ENCODE results near the gene SPATS2. TPM values are rescaled to one million over a fixed set of nuclear protein-coding genes. Genes with fewer than 3 reads are reported as not detected.

The SPATS2 gene
- total and polyA plus RNA-seq, 4 donors = 21.8 to 44.6 (median 38.1) TPM

DNA sequence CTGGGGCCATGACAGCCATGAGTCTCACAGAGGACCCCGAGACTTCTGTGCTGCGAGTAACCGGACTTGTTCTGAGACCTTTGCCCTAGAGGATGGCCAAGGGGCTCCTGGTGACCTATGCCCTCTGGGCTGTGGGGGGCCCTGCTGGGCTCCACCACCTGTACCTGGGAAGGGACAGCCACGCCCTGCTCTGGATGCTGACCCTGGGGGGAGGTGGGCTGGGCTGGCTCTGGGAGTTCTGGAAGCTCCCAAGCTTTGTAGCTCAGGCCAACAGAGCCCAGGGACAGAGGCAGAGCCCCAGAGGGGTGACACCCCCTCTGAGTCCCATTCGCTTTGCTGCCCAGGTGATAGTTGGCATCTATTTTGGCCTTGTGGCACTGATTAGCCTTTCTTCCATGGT lies 18.5 kb upstream of the SPATS2 start:
- peaks cover 42% of the 10 kb centered on the region for H3K4me1 ChIP-seq (ENCODE audit: control insufficient read depth, insufficient read depth, low read length)
- WGBS (ENCODE audit: insufficient coverage) = 91% methylated on average over 5 of the region's 5 CpGs
- no peak overlapping the region for H3K4me3 ChIP-seq (ENCODE audit: low read depth, low read length)
- H3K27me3 ChIP-seq (ENCODE audit: control insufficient read depth, insufficient read depth, low read length) = peaks cover 55% of the 10 kb centered on the region
- no peak overlapping the region for H3K27ac ChIP-seq (ENCODE audit: low read depth, low read length)
- DNase-seq (ENCODE audit: low read depth in 4 of 6, low spot score in 6 of 6) = no peak
- H3K36me3 ChIP-seq (ENCODE audit: control insufficient read depth, insufficient read depth, low read length) = no peaks in the 10 kb centered on the region
- H3K9me3 ChIP-seq (ENCODE audit: control insufficient read depth, insufficient read depth, low read length) = no peaks in the 10 kb centered on the region

DNA sequence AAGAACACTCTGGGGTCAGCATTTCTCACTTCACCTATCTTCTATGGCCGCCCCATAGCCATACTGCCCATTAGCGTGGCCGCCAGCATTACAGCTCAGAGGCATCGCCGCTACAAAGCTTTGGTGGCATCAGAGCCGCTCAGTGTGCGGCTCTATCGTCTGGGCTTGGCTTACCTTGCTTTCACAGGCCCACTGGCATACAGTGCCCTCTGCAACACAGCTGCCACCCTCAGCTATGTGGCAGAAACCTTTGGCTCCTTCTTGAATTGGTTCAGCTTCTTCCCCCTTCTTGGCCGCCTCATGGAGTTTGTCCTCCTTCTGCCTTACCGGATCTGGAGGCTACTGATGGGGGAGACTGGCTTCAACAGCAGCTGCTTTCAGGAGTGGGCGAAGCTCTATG lies 18.0 kb upstream of the SPATS2 start:
- no peak overlapping the region for H3K27ac ChIP-seq (ENCODE audit: low read depth, low read length)
- no peak overlapping the region for H3K4me3 ChIP-seq (ENCODE audit: low read depth, low read length)
- 94% methylated on average over 11 of the region's 11 CpGs for WGBS (ENCODE audit: insufficient coverage)
- H3K9me3 ChIP-seq (ENCODE audit: control insufficient read depth, insufficient read depth, low read length) = no peaks in the 10 kb centered on the region
- H3K27me3 ChIP-seq (ENCODE audit: control insufficient read depth, insufficient read depth, low read length) = peaks cover 52% of the 10 kb centered on the region
- no peak for DNase-seq (ENCODE audit: low read depth in 4 of 6, low spot score in 6 of 6)
- H3K4me1 ChIP-seq (ENCODE audit: control insufficient read depth, insufficient read depth, low read length) = peaks cover 38% of the 10 kb centered on the region
- H3K36me3 ChIP-seq (ENCODE audit: control insufficient read depth, insufficient read depth, low read length) = no peaks in the 10 kb centered on the region

DNA sequence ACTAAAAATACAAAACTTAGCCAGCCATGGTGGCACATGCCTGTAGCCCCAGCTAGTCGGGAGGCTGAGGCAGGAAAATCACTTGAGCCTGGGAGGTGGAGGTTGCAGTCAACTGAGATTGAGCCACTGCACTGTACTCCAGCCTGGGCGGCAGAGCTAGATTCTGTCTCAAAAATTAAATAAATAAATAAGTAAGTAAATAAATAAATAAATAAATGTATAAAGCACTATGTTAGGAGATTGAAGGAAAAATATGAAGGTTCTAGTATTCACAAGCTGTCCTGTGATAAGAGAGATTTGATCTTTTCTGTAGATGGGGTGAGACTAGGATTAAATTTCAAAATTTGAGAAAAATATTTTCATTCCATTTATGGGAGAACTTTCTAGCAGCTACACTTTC lies 14.9 kb upstream of the SPATS2 start:
- no peak for DNase-seq (ENCODE audit: low read depth in 4 of 6, low spot score in 6 of 6)
- Histone ChIP-seq H3K36me3 (ENCODE audit: control insufficient read depth, insufficient read depth, low read length) (no peaks in the 10 kb centered on the region), H3K27me3 (ENCODE audit: control insufficient read depth, insufficient read depth, low read length) (peaks cover 26% of the 10 kb centered on the region), H3K9me3 (ENCODE audit: control insufficient read depth, insufficient read depth, low read length) (no peaks in the 10 kb centered on the region), H3K4me3 (ENCODE audit: low read depth, low read length) (no peak overlapping the region), H3K4me1 (ENCODE audit: control insufficient read depth, insufficient read depth, low read length) (peaks cover 9% of the 10 kb centered on the region), H3K27ac (ENCODE audit: low read depth, low read length) (no peak overlapping the region)
- 50% methylated on average over 1 of the region's 2 CpGs for WGBS (ENCODE audit: insufficient coverage)

- Histone ChIP-seq H3K4me1 (ENCODE audit: control insufficient read depth, insufficient read depth, low read length) (no peaks in the 10 kb centered on the region), H3K4me3 (ENCODE audit: low read depth, low read length) (no peak overlapping the region), H3K36me3 (ENCODE audit: control insufficient read depth, insufficient read depth, low read length) (no peaks in the 10 kb centered on the region), H3K9me3 (ENCODE audit: control insufficient read depth, insufficient read depth, low read length) (no peaks in the 10 kb centered on the region), H3K27me3 (ENCODE audit: control insufficient read depth, insufficient read depth, low read length) (peaks cover 8% of the 10 kb centered on the region), H3K27ac (ENCODE audit: low read depth, low read length) (no peak overlapping the region)
- WGBS (ENCODE audit: insufficient coverage) = no CpG with 5 or more reads among the region's 10 CpGs
- DNase-seq (ENCODE audit: low read depth in 4 of 6, low spot score in 6 of 6) = no peak
Measured at GRCh38 chr12:49355913-49356312, 11.3 kb upstream of the SPATS2 start.

DNA sequence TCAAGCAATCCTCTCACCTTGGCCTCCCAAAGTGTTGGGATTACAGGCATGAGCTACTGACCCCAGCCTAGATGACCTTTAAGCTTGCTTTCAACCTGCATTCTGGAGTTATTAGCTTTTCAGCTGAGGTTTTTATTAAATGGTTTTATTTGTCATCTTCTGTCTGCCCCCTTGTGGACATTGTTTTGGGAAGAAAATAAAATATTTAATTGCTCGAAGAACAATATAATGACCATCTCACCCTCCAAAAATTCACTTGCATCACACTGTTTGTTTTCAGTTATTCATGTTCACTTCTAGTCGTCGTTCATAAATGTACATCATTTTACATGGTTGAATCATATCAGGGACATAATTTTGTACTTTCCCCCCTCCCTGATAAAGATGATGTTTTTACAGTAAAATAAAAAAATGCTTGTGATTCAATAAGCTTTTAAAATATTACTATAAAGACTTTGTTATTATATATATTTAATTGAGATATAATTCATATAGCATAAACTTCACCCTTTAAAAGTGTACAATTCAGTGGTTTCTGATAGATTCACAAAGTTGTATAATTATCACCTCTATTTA lies 10.1 kb upstream of the SPATS2 start:
- peak in 1 of 6 donors; percentile 47 for DNase-seq (ENCODE audit: low read depth in 4 of 6, low spot score in 6 of 6)
- WGBS (ENCODE audit: insufficient coverage) = no CpG with 5 or more reads among the region's 3 CpGs

DNA sequence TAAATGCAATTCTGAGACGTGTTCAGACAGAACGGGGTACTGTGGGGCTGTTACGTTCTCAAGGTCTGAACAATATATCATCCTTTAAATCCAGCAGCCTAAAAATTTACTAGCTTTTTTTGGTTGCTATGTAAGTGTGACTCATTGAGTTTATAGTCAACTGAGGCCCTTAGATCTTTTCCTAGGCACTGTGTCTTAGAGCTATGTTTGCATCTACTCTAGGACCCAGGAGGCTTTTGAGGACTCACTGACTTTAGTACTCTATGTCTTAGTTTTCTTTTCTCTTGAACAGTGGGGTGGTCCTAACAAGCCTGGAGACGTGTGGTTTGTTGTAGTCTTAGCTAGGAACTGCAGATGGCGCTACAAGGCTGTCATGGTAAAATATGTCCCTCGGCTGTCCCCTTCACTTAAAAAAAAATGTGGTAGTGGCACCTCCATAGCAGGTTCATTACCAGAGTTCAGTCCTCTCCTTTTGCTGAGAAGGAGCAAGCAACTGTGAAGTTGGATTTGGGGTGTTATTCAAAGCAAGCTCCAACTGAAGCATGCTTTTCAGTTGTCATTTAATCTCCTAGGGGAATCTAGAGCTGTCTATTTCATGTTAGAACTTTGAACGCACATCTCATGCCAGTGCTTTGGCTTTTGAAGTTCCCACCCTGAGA lies 8.7 kb upstream of the SPATS2 start:
- Histone ChIP-seq H3K4me3 (ENCODE audit: low read depth, low read length) (no peak overlapping the region), H3K27me3 (ENCODE audit: control insufficient read depth, insufficient read depth, low read length) (peaks cover 8% of the 10 kb centered on the region), H3K9me3 (ENCODE audit: control insufficient read depth, insufficient read depth, low read length) (no peaks in the 10 kb centered on the region), H3K4me1 (ENCODE audit: control insufficient read depth, insufficient read depth, low read length) (no peaks in the 10 kb centered on the region), H3K36me3 (ENCODE audit: control insufficient read depth, insufficient read depth, low read length) (no peaks in the 10 kb centered on the region), H3K27ac (ENCODE audit: low read depth, low read length) (no peak overlapping the region)
- 13% methylated on average over 3 of the region's 7 CpGs for WGBS (ENCODE audit: insufficient coverage)
- peak in 3 of 6 donors; percentile 58 to 85 (median 84) for DNase-seq (ENCODE audit: low read depth in 4 of 6, low spot score in 6 of 6)

More for the DNA sequence above, 10.1 kb upstream of the SPATS2 start:
- Histone ChIP-seq H3K4me3 (ENCODE audit: low read depth, low read length) (no peak overlapping the region), H3K36me3 (ENCODE audit: control insufficient read depth, insufficient read depth, low read length) (no peaks in the 10 kb centered on the region), H3K27ac (ENCODE audit: low read depth, low read length) (no peak overlapping the region), H3K4me1 (ENCODE audit: control insufficient read depth, insufficient read depth, low read length) (no peaks in the 10 kb centered on the region), H3K27me3 (ENCODE audit: control insufficient read depth, insufficient read depth, low read length) (peaks cover 8% of the 10 kb centered on the region), H3K9me3 (ENCODE audit: control insufficient read depth, insufficient read depth, low read length) (no peaks in the 10 kb centered on the region)

GRCh38 chr12:49359671-49360070 lies 7.6 kb upstream of the SPATS2 start:
- no peaks in the 10 kb centered on the region for H3K4me1 ChIP-seq (ENCODE audit: control insufficient read depth, insufficient read depth, low read length)
- H3K36me3 ChIP-seq (ENCODE audit: control insufficient read depth, insufficient read depth, low read length) = no peaks in the 10 kb centered on the region
- H3K9me3 ChIP-seq (ENCODE audit: control insufficient read depth, insufficient read depth, low read length) = no peaks in the 10 kb centered on the region
- WGBS (ENCODE audit: insufficient coverage) = 58% methylated on average over 2 of the region's 7 CpGs
- peaks cover 4% of the 10 kb centered on the region for H3K27me3 ChIP-seq (ENCODE audit: control insufficient read depth, insufficient read depth, low read length)
- no peak overlapping the region for H3K27ac ChIP-seq (ENCODE audit: low read depth, low read length)
- DNase-seq (ENCODE audit: low read depth in 4 of 6, low spot score in 6 of 6) = no peak
- no peak overlapping the region for H3K4me3 ChIP-seq (ENCODE audit: low read depth, low read length)

DNA sequence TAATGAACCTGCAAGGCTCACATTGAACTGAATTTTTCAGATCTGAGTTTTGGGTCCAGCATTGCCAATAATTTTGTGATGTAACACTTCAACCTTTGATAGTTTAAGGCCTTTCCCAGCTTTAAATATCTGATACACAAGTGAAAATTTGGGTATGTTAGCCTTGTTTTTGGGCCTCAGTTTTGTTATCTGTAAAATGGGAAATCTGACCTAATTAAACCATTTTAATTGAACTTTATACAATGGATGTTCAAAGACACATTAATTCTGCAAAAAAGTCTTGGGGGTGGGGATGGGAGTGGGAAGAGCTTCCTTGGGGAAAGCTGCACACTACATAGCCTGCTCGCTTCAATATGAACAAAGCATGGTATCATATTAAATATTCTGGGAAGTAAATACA lies 5.2 kb upstream of the SPATS2 start:
- peaks cover 2% of the 10 kb centered on the region for H3K27me3 ChIP-seq (ENCODE audit: control insufficient read depth, insufficient read depth, low read length)
- H3K9me3 ChIP-seq (ENCODE audit: control insufficient read depth, insufficient read depth, low read length) = no peaks in the 10 kb centered on the region
- H3K4me3 ChIP-seq (ENCODE audit: low read depth, low read length) = no peak overlapping the region
- H3K36me3 ChIP-seq (ENCODE audit: control insufficient read depth, insufficient read depth, low read length) = no peaks in the 10 kb centered on the region
- no peak overlapping the region for H3K27ac ChIP-seq (ENCODE audit: low read depth, low read length)
- H3K4me1 ChIP-seq (ENCODE audit: control insufficient read depth, insufficient read depth, low read length) = peaks cover 6% of the 10 kb centered on the region
- no peak for DNase-seq (ENCODE audit: low read depth in 4 of 6, low spot score in 6 of 6)
- WGBS (ENCODE audit: insufficient coverage) = no CpG with 5 or more reads among the region's 1 CpG

DNA sequence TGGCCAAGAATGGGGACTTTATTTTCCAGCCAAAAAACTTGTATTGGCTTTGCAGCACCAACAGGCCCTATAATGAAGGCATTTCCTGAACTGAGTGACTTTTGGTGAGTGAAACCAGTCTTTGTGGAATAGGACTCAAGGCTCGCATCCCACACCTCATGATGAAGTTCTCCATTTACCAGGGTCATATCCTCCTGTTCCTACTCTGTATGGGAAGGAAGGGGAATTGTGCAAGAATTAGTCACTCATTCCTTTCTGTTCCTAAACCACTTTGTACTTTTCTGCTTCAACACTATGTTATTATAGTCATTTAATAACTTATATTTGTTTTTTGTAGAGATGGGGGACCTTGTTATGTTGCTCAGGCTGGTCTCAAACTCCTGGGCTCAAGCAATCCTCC lies 2.3 kb upstream of the SPATS2 start:
- no CpG with 5 or more reads among the region's 1 CpG for WGBS (ENCODE audit: insufficient coverage)
- Histone ChIP-seq H3K27ac (ENCODE audit: low read depth, low read length) (no peak overlapping the region), H3K27me3 (ENCODE audit: control insufficient read depth, insufficient read depth, low read length) (no peaks in the 10 kb centered on the region), H3K36me3 (ENCODE audit: control insufficient read depth, insufficient read depth, low read length) (no peaks in the 10 kb centered on the region), H3K4me1 (ENCODE audit: control insufficient read depth, insufficient read depth, low read length) (peaks cover 10% of the 10 kb centered on the region), H3K9me3 (ENCODE audit: control insufficient read depth, insufficient read depth, low read length) (no peaks in the 10 kb centered on the region), H3K4me3 (ENCODE audit: low read depth, low read length) (no peak overlapping the region)
- DNase-seq (ENCODE audit: low read depth in 4 of 6, low spot score in 6 of 6) = no peak

GRCh38 chr12:49365542-49365941 lies 1.7 kb upstream of the SPATS2 start:
- Histone ChIP-seq H3K4me3 (ENCODE audit: low read depth, low read length) (no peak overlapping the region), H3K9me3 (ENCODE audit: control insufficient read depth, insufficient read depth, low read length) (no peaks in the 10 kb centered on the region), H3K27ac (ENCODE audit: low read depth, low read length) (no peak overlapping the region), H3K36me3 (ENCODE audit: control insufficient read depth, insufficient read depth, low read length) (no peaks in the 10 kb centered on the region), H3K27me3 (ENCODE audit: control insufficient read depth, insufficient read depth, low read length) (no peaks in the 10 kb centered on the region), H3K4me1 (ENCODE audit: control insufficient read depth, insufficient read depth, low read length) (peaks cover 10% of the 10 kb centered on the region)
- no peak for DNase-seq (ENCODE audit: low read depth in 4 of 6, low spot score in 6 of 6)
- WGBS (ENCODE audit: insufficient coverage) = 73% methylated on average over 3 of the region's 5 CpGs
